GM18519 (cell line): Measurements from ENCODE around the gene NPHP1.
"Not testable (repeated sequence)": the region's sequence is repeated elsewhere in the genome, so short reads cannot be mapped to it uniquely, and the experiment has no call there.

Experiments
- ATAC-seq: cut with Tn5 transposase; IDR thresholded peaks from one replicate; pipeline ENCODE4 v1.9.1; 2021; ENCODE audit warnings: mild to moderate bottlenecking, moderate library complexity; ENCODE audit not compliant: unreplicated experiment, low FRiP score

Gene NPHP1

GRCh38 chr2:110106642-110107041, 98.2 kb downstream of the NPHP1 start:
- no peak for ATAC-seq

- no peak for ATAC-seq
Measured at GRCh38 chr2:110105608-110106467, 99.0 kb downstream of the NPHP1 start.

- ATAC-seq, result no peak
Measured at GRCh38 chr2:110105183-110105582, 99.6 kb downstream of the NPHP1 start.

GRCh38 chr2:110104025-110104771, 100.6 kb downstream of the NPHP1 start:
- ATAC-seq, result no peak

- ATAC-seq, result no peak
Measured at GRCh38 chr2:110103061-110103961, 101.5 kb downstream of the NPHP1 start.

GRCh38 chr2:110101901-110102803, 102.7 kb downstream of the NPHP1 start:
- ATAC-seq, result no peak

GRCh38 chr2:110101280-110101844, 103.5 kb downstream of the NPHP1 start:
- no peak for ATAC-seq

- ATAC-seq, result not testable (repeated sequence)
Measured at GRCh38 chr2:110100880-110101279, 103.9 kb downstream of the NPHP1 start.

GRCh38 chr2:110100480-110100879, 104.3 kb downstream of the NPHP1 start:
- no peak for ATAC-seq

GRCh38 chr2:110099471-110100225, 105.2 kb downstream of the NPHP1 start:
- no peak for ATAC-seq

GRCh38 chr2:110099038-110099425, 105.8 kb downstream of the NPHP1 start:
- no peak for ATAC-seq

GRCh38 chr2:110097506-110098220, 107.2 kb downstream of the NPHP1 start:
- ATAC-seq, result no peak

- ATAC-seq, result no peak
Measured at GRCh38 chr2:110095994-110096633, 108.7 kb downstream of the NPHP1 start.

- ATAC-seq, result not testable (repeated sequence)
Measured at GRCh38 chr2:110094884-110095534, 109.8 kb downstream of the NPHP1 start.

- ATAC-seq, result not testable (repeated sequence)
Measured at GRCh38 chr2:110093924-110094323, 110.9 kb downstream of the NPHP1 start.

- ATAC-seq, result not testable (repeated sequence)
Measured at GRCh38 chr2:110090164-110090563, 114.6 kb downstream of the NPHP1 start.

- ATAC-seq, result not testable (repeated sequence)
Measured at GRCh38 chr2:110083757-110084156, 121.1 kb downstream of the NPHP1 start.
